ENCODE data around the gene OR51A2.

OR51A2 gene

DNA sequence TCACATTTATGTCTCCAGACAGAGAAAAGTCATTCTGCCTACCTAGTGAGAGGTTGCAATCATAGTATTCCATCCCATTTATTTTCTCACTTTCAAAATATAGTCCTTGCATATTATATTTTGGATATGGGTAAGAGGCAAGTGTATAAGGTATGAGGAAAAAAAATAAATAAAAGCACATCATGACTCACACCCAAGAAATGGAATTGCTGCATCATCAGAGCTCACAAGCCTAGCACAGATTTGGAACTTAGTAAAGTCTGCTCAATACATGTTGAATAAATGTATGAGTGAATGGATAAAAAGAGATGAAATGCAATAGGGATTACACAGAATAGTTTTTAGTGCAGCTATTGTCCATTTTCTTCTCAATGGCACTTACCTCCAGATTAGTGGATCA, 28.9 kb downstream of the OR51A2 start:
- TF ChIP-seq CTCF (IDR thresholded peaks at IDR 0.05; ENCODE audit: insufficient read depth, missing control alignments): no peak
- DNase-seq (ENCODE audit: insufficient read length, low spot score): no peak

GRCh38 chr11:4924239-4924638, 31.3 kb downstream of the OR51A2 start, which contains the start of gene OR51G1:
OR51G1 (minus strand) TSS chr11:4924339; CDS start chr11:4924339, 0 bp downstream.
- DNase-seq (ENCODE audit: insufficient read length, low spot score) (no peak), FAIRE-seq (no peak)
- TF ChIP-seq CTCF (IDR thresholded peaks at IDR 0.05; ENCODE audit: insufficient read depth, missing control alignments): no peak

More for the DNA sequence above, 28.9 kb downstream of the OR51A2 start:
- no peak for FAIRE-seq

DNA sequence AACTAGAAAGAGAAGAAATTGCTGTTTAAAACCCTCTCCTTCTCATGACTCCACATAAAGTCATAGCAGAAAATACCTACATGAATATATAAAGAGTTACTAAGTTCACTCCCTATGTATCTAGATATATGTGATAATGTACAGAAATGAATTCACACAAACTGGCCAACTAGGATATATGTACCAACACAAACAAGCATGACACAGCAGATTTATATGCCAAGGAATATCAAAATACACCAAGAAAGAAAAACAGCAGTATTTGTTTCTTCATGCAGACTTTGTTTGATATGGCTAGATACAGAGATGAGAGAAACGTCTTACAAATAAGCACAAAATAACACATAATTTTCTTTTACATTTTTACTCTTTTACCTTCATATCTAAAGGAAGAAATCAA, 33.2 kb downstream of the OR51A2 start:
- FAIRE-seq (no peak), DNase-seq (ENCODE audit: insufficient read length, low spot score) (no peak)
- TF ChIP-seq CTCF (IDR thresholded peaks at IDR 0.05; ENCODE audit: insufficient read depth, missing control alignments): no peak

- no peak for FAIRE-seq
Observed at GRCh38 chr11:4921796-4922195, 33.7 kb downstream of the OR51A2 start.

DNA sequence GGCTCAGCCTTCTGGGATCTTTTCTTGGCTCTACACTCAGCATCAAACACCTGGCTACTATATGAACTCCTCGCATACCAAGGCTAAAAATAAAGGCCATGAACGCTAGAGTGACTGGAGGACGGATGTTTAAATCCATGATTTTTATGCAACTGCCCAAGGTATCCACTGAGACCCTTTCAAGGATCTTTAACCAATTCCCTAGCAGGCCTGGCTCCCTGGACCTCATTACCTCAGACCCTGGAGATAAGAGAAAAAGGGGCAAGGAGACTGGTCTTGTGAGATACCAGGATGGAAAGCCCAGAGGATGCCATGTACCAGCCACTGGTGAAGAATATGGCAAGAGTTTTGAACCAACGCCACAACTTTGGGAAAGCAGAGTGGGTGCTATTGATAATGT, 36.3 kb downstream of the OR51A2 start, which contains the start of gene OR51G2:
TSS of gene OR51G2 (minus strand) at position 101 of the 400 bp plus-strand sequence. CDS start 3,687 bp downstream, outside the sequence.
- FAIRE-seq (no peak), DNase-seq (ENCODE audit: insufficient read length, low spot score) (no peak)
- TF ChIP-seq CTCF (IDR thresholded peaks at IDR 0.05; ENCODE audit: insufficient read depth, missing control alignments): no peak

More at GRCh38 chr11:4921796-4922195, 33.7 kb downstream of the OR51A2 start:
- no peak for DNase-seq (ENCODE audit: insufficient read length, low spot score)
- no peak for TF ChIP-seq CTCF (IDR thresholded peaks at IDR 0.05; ENCODE audit: insufficient read depth, missing control alignments)

DNA sequence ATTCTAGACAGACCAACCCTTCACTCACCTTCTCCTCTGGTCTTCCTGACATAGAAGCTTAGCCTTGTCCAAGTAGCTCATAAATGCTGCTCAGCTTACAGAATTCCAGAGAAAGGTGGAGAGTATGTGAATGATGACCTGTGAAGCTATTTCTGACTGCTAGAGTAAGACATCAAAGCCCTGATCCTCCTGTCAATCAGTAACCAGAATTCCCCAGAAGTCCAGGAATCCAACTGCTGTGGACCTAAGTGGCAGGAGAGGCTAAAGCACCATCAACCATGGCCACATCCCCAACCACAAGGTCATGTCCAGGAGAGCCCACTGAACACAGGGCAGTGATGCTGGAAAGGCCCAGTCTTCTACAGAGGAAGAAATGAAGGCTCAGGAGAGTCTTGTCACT, 38.9 kb downstream of the OR51A2 start:
- FAIRE-seq: no peak
- no peak for DNase-seq (ENCODE audit: insufficient read length, low spot score)
- TF ChIP-seq CTCF (IDR thresholded peaks at IDR 0.05; ENCODE audit: insufficient read depth, missing control alignments): no peak

Data from D721Med (cell line).